ENCODE measurements around the gene PDSS1. TPM values are rescaled to one million over a fixed set of nuclear protein-coding genes. Genes with fewer than 3 reads are reported as not detected.
"Not testable (repeated sequence)": the region's sequence is repeated elsewhere in the genome, so short reads cannot be mapped to it uniquely, and the experiment has no call there.

PDSS1 gene, protein sequence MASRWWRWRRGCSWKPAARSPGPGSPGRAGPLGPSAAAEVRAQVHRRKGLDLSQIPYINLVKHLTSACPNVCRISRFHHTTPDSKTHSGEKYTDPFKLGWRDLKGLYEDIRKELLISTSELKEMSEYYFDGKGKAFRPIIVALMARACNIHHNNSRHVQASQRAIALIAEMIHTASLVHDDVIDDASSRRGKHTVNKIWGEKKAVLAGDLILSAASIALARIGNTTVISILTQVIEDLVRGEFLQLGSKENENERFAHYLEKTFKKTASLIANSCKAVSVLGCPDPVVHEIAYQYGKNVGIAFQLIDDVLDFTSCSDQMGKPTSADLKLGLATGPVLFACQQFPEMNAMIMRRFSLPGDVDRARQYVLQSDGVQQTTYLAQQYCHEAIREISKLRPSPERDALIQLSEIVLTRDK
- 3.6 TPM for polyA plus RNA-seq (2013, experiment 1 of 2)
- polyA plus RNA-seq (2013, experiment 2 of 2) = 4.1 TPM

DNA sequence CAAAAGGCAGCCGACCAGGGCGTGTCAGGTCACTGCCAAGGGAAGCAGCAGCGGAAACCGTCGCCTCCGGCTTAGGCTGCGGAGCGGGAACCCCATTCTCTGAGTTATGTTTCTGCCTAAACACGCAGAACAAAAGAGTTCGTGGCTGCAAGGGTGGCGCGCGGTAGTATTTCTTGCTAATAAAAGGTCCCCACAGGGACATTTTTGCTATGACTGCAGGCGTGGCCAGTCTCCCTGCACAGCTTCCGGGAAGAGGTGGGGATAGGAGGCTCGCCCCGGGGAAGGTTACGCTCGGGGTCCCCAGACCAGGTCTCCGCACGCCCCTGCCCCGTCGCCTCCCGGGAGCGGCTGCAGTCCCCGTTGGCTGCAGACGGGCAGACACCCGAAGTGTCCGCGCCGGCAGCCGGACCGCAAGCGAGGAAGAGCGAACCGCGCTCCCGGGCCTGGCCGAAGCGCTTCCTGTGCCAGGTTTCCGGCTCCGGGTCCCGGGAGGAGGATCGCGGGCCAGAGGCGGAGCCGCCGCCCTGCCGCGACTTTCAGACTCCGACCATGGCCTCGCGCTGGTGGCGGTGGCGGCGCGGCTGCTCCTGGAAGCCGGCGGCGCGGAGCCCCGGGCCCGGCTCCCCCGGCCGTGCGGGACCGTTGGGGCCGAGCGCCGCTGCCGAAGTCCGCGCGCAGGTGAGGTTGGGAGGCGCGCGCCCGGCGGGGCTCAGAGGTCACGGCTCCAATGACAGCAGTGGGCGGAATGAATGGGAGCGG, at the start of gene PDSS1:
PDSS1 (plus strand) TSS at position 539 of the 759 bp plus-strand sequence; CDS start at position 550, 11 bp downstream.
- Histone ChIP-seq H3K14ac (ENCODE audit: low read length in 2 of 2) (peak within 1 kb of the TSS in 1 of 2 experiments; percentile 99), H4K8ac (ENCODE audit: low read length) (peak within 1 kb of the TSS; percentile 99), H3K4me1 (ENCODE audit: control insufficient read depth, insufficient read depth, low read depth, low read length) (peaks cover 6% of the 10 kb centered on the region), H3K4ac (ENCODE audit: low read depth in 1 of 2, low read length in 2 of 2) (peak within 1 kb of the TSS; percentile 96 to 99), H2AK5ac (ENCODE audit: low read length, severe bottlenecking) (peak within 1 kb of the TSS; percentile 72), H3K4me3 (ENCODE audit: insufficient read depth in 1 of 2, low read depth in 1 of 2, low read length in 2 of 2) (peak within 1 kb of the TSS; percentile 91 to 98), H3K36me3 (ENCODE audit: control insufficient read depth in 1 of 2, insufficient read depth in 2 of 2, low read depth in 1 of 2, low read length in 2 of 2) (peaks cover 0 to 9% of the 10 kb centered on the region in 2 experiments), H3K18ac (ENCODE audit: low read depth in 1 of 2, low read length in 2 of 2) (peak within 1 kb of the TSS; percentile 90 to 97), H2BK12ac (ENCODE audit: low read length in 2 of 2) (peak within 1 kb of the TSS in 1 of 2 experiments; percentile 72), H3K27ac (ENCODE audit: low read length, poor library complexity, severe bottlenecking) (peak within 1 kb of the TSS; percentile 64), H2BK5ac (ENCODE audit: low read depth, low read length, poor library complexity, severe bottlenecking) (peak within 1 kb of the TSS; percentile 99), H3K9ac (ENCODE audit: low read length) (peak within 1 kb of the TSS; percentile 87), H3K27me3 (ENCODE audit: control insufficient read depth in 1 of 2, insufficient read depth in 1 of 2, low read length in 2 of 2) (no peaks in the 10 kb centered on the region), H2BK120ac (ENCODE audit: low read depth, low read length) (peak within 1 kb of the TSS; percentile 94), H4K91ac (ENCODE audit: low read length) (peak within 1 kb of the TSS; percentile 94), H3K23ac (ENCODE audit: low read length in 2 of 2) (peak within 1 kb of the TSS in 1 of 2 experiments; percentile 94), H2AFZ (ENCODE audit: low read depth, low read length) (peak within 1 kb of the TSS; percentile 98), H3K79me1 (replicated peaks; ENCODE audit: low read length, poor library complexity, severe bottlenecking) (peaks cover 16% of the 10 kb centered on the region), H3K9me3 (ENCODE audit: control insufficient read depth, low read length) (no peaks in the 10 kb centered on the region), H2BK15ac (ENCODE audit: low read depth, poor library complexity, severe bottlenecking) (peak within 1 kb of the TSS; percentile 63), H3K4me2 (ENCODE audit: low read length, poor library complexity, severe bottlenecking) (peak within 1 kb of the TSS; percentile 95)
- DNase-seq = peak; percentile 71
- under 1% methylated on average over 54 of the region's 82 CpGs for whole genome bisulfite sequencing

DNA sequence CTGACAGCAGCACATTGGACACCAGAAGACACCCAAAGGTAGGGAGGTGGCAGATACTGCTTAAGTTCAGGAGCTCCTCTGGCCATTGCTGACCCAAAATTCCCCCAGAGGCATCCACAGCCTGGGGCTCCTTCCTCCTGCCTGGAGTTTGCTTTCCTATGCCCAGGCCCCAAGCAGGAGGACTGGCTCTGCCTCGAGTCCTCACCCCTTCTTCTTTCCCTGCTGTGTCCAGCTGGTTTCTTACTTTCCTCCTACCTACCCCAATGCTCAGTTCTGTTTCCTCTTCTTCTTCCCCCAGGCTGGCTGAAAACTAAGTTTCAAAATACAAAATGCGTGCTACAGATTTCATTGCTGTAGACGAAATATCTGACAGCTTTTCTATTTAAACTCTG, 49.3 kb upstream of the PDSS1 start:
- not testable (repeated sequence) for H3K9me3 ChIP-seq (ENCODE audit: control insufficient read depth, low read length); H2BK5ac ChIP-seq (ENCODE audit: low read depth, low read length, poor library complexity, severe bottlenecking); H3K27ac ChIP-seq (ENCODE audit: low read length, poor library complexity, severe bottlenecking); H2BK15ac ChIP-seq (ENCODE audit: low read depth, poor library complexity, severe bottlenecking); DNase-seq; H3K18ac ChIP-seq (ENCODE audit: low read depth in 1 of 2, low read length in 2 of 2); H4K91ac ChIP-seq (ENCODE audit: low read length); H3K4me1 ChIP-seq (ENCODE audit: control insufficient read depth, insufficient read depth, low read depth, low read length); H3K4ac ChIP-seq (ENCODE audit: low read depth in 1 of 2, low read length in 2 of 2); H3K79me1 ChIP-seq (replicated peaks; ENCODE audit: low read length, poor library complexity, severe bottlenecking); H3K9ac ChIP-seq (ENCODE audit: low read length); H2AK5ac ChIP-seq (ENCODE audit: low read length, severe bottlenecking); H3K36me3 ChIP-seq (ENCODE audit: control insufficient read depth in 1 of 2, insufficient read depth in 2 of 2, low read depth in 1 of 2, low read length in 2 of 2); H3K14ac ChIP-seq (ENCODE audit: low read length in 2 of 2); H3K27me3 ChIP-seq (ENCODE audit: control insufficient read depth in 1 of 2, insufficient read depth in 1 of 2, low read length in 2 of 2); H4K8ac ChIP-seq (ENCODE audit: low read length); H3K23ac ChIP-seq (ENCODE audit: low read length in 2 of 2); H3K4me3 ChIP-seq (ENCODE audit: insufficient read depth in 1 of 2, low read depth in 1 of 2, low read length in 2 of 2); H3K4me2 ChIP-seq (ENCODE audit: low read length, poor library complexity, severe bottlenecking); H2BK120ac ChIP-seq (ENCODE audit: low read depth, low read length); H2AFZ ChIP-seq (ENCODE audit: low read depth, low read length); H2BK12ac ChIP-seq (ENCODE audit: low read length in 2 of 2)
- 33% methylated on average over 1 of the region's 3 CpGs for WGBS

DNA sequence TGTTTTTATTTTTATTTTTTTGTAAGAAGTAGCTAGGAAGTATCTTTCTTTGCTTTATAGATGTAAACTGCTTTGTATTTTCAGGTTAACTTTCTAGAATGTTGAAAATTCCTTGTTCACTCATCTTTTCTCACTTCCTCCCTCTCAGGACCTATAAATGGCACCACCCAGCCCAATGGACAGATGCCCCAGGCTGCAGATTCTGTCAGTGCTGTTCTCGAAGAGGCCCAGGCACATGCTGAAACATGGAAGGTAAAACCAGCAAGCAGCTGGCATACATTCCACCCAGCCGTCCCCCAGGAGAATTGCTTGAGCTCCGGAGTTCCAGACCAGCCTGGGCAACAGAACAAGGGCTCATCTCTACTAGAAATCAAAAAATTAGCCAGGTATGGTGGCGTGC, 47.1 kb upstream of the PDSS1 start:
- Histone ChIP-seq H2BK12ac (ENCODE audit: low read length in 2 of 2) (no peak overlapping the region), H3K18ac (ENCODE audit: low read depth in 1 of 2, low read length in 2 of 2) (no peak overlapping the region), H3K79me1 (replicated peaks; ENCODE audit: low read length, poor library complexity, severe bottlenecking) (no peaks in the 10 kb centered on the region), H3K9me3 (ENCODE audit: control insufficient read depth, low read length) (no peaks in the 10 kb centered on the region), H3K14ac (ENCODE audit: low read length in 2 of 2) (no peak overlapping the region), H3K4me2 (ENCODE audit: low read length, poor library complexity, severe bottlenecking) (no peak overlapping the region), H3K4me1 (ENCODE audit: control insufficient read depth, insufficient read depth, low read depth, low read length) (no peaks in the 10 kb centered on the region), H3K4me3 (ENCODE audit: insufficient read depth in 1 of 2, low read depth in 1 of 2, low read length in 2 of 2) (no peak overlapping the region), H2AK5ac (ENCODE audit: low read length, severe bottlenecking) (no peak overlapping the region), H3K27ac (ENCODE audit: low read length, poor library complexity, severe bottlenecking) (no peak overlapping the region), H2BK5ac (ENCODE audit: low read depth, low read length, poor library complexity, severe bottlenecking) (no peak overlapping the region), H2BK120ac (ENCODE audit: low read depth, low read length) (no peak overlapping the region), H3K9ac (ENCODE audit: low read length) (no peak overlapping the region), H2BK15ac (ENCODE audit: low read depth, poor library complexity, severe bottlenecking) (no peak overlapping the region), H4K8ac (ENCODE audit: low read length) (no peak overlapping the region), H3K27me3 (ENCODE audit: control insufficient read depth in 1 of 2, insufficient read depth in 1 of 2, low read length in 2 of 2) (peaks cover 4 to 10% of the 10 kb centered on the region in 2 experiments), H3K4ac (ENCODE audit: low read depth in 1 of 2, low read length in 2 of 2) (no peak overlapping the region), H4K91ac (ENCODE audit: low read length) (no peak overlapping the region), H3K36me3 (ENCODE audit: control insufficient read depth in 1 of 2, insufficient read depth in 2 of 2, low read depth in 1 of 2, low read length in 2 of 2) (peaks cover 0 to 3% of the 10 kb centered on the region in 2 experiments), H2AFZ (ENCODE audit: low read depth, low read length) (no peak overlapping the region), H3K23ac (ENCODE audit: low read length in 2 of 2) (no peak overlapping the region)
- 73% methylated on average over 3 of the region's 4 CpGs for WGBS
- DNase-seq = no peak

DNA sequence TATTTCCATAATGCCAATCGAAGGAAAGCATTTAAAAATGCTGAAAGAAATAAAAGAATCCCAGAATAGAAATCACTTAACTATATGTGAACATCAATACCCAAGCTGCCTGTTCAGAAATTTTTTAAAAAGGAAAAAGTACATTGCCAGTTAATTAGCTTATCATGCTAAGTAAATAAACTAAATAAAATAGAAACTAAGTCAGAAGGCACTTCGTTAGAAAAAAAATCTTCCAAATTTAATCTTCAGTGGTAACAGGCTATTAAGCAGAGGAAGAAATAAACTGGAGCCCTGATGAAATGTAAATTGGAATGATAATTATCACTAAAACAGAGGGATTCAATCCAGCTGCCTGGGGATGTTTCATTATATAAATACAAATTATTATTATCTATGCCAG, 46.0 kb upstream of the PDSS1 start:
- H2BK5ac ChIP-seq (ENCODE audit: low read depth, low read length, poor library complexity, severe bottlenecking); H3K79me1 ChIP-seq (replicated peaks; ENCODE audit: low read length, poor library complexity, severe bottlenecking); H4K8ac ChIP-seq (ENCODE audit: low read length); H3K18ac ChIP-seq (ENCODE audit: low read depth in 1 of 2, low read length in 2 of 2); H3K9ac ChIP-seq (ENCODE audit: low read length); H3K4me3 ChIP-seq (ENCODE audit: insufficient read depth in 1 of 2, low read depth in 1 of 2, low read length in 2 of 2); H3K14ac ChIP-seq (ENCODE audit: low read length in 2 of 2); H3K27ac ChIP-seq (ENCODE audit: low read length, poor library complexity, severe bottlenecking); H3K4me2 ChIP-seq (ENCODE audit: low read length, poor library complexity, severe bottlenecking); H3K27me3 ChIP-seq (ENCODE audit: control insufficient read depth in 1 of 2, insufficient read depth in 1 of 2, low read length in 2 of 2); H2BK12ac ChIP-seq (ENCODE audit: low read length in 2 of 2); H3K23ac ChIP-seq (ENCODE audit: low read length in 2 of 2); H3K4ac ChIP-seq (ENCODE audit: low read depth in 1 of 2, low read length in 2 of 2); H4K91ac ChIP-seq (ENCODE audit: low read length); H3K9me3 ChIP-seq (ENCODE audit: control insufficient read depth, low read length); DNase-seq; H2BK120ac ChIP-seq (ENCODE audit: low read depth, low read length); H3K4me1 ChIP-seq (ENCODE audit: control insufficient read depth, insufficient read depth, low read depth, low read length); H3K36me3 ChIP-seq (ENCODE audit: control insufficient read depth in 1 of 2, insufficient read depth in 2 of 2, low read depth in 1 of 2, low read length in 2 of 2); H2AFZ ChIP-seq (ENCODE audit: low read depth, low read length); H2BK15ac ChIP-seq (ENCODE audit: low read depth, poor library complexity, severe bottlenecking); H2AK5ac ChIP-seq (ENCODE audit: low read length, severe bottlenecking): not testable (repeated sequence)
- no CpG with 5 or more reads among the region's 2 CpGs for WGBS

All from mesenchymal stem cell (in vitro differentiated cells and primary cell).